Heart right ventricle (tissue), 16 donors: ENCODE data around the gene TRIM27. TPM values are rescaled to one million over a fixed set of nuclear protein-coding genes. Genes with fewer than 3 reads are reported as not detected.

ENCODE experiments used
- ATAC-seq, 8 donors: fragments of 200-7000 bp; cut with Tn5 transposase; one replicate each; pipeline ENCODE4 v1.9.1; 2020; ENCODE audit warnings: mild to moderate bottlenecking in 8 of 8, moderate library complexity in 8 of 8, moderate number of reproducible peaks in 1 of 8
- DNase-seq, 2 donors: peaks; one replicate each; pipeline ENCODE4 v3.0.0-alpha.2; 2020
- H3K27ac ChIP-seq, 10 donors: fragments of 200-600 bp; sonication (generic) in 2 of 10; one replicate each; pipeline versions ENCODE4 v1.5.0 to v1.8.0; 2020 to 2022; ENCODE audit warnings: mild to moderate bottlenecking in 3 of 10
- H3K27me3 ChIP-seq, 7 donors: fragments of 200-600 bp; one replicate each; pipeline ENCODE4 v1.8.0; 2021 to 2022; ENCODE audit warnings: mild to moderate bottlenecking in 2 of 7
- H3K36me3 ChIP-seq, 9 donors: fragments of 200-600 bp; sonication (generic) in 1 of 9; one replicate each; pipeline versions ENCODE4 v1.5.0 to v1.8.0; 2020 to 2022; ENCODE audit warnings: mild to moderate bottlenecking in 2 of 9
- H3K4me1 ChIP-seq, 9 donors: fragments of 200-600 bp; sonication (generic) in 1 of 9; one replicate each; pipeline versions ENCODE4 v1.5.0 to v1.8.0; 2020 to 2022; ENCODE audit warnings: mild to moderate bottlenecking in 4 of 9
- H3K4me3 ChIP-seq, 10 donors: fragments of 200-600 bp; sonication (generic) in 2 of 10; one replicate each; pipeline versions ENCODE4 v1.5.0 to v1.8.0; 2020 to 2022; ENCODE audit warnings: mild to moderate bottlenecking in 7 of 10, moderate library complexity in 2 of 10
- H3K9me3 ChIP-seq, 11 donors: fragments of 200-600 bp in 10 of 11; sonication (generic) in 2 of 11; one replicate each; pipeline versions ENCODE4 v1.5.0 to v1.8.0; 2013 to 2022; ENCODE audit warnings: mild to moderate bottlenecking in 2 of 11, control low read depth in 1 of 11, moderate library complexity in 1 of 11
- WGBS, 2 donors: extraction: QIAGEN DNeasy Blood & Tissue Kit; methylation state at CpG; one replicate each; pipeline ENCODE4 v1.1.7; 2013; ENCODE audit warnings: inconsistent platforms in 1 of 2; 5-methylcytosine and 5-hydroxymethylcytosine counted together
- intact Hi-C, 10 donors: fragments of 100-400 bp; cut with DNase I; formaldehyde crosslinking; loops; one replicate each; pipeline versions ENCODE4 v1.11.1 to v1.14.2; 2022
- polyA plus RNA-seq, 2 donors: library from polyadenylated mRNA; stranded (reverse); fragments of 200-250 nt; gene quantifications; one replicate each; pipeline ENCODE4 v1.2.3, GENCODE V29; 2013
- total RNA-seq, 10 donors: library from RNA; stranded (reverse); fragmentation: NEBNext Ultra II Directional in 3 of 10; extraction: Animal tissue kit (Norgen Biotek cat#: 25700) in 3 of 10; gene quantifications; one replicate each; pipeline versions ENCODE4 v1.2.1 to v1.2.4, GENCODE V29; 2021 to 2023
- TF ChIP-seq, protein P1 (sequence below), 9 donors: fragments of 200-600 bp; sonication (generic) in 2 of 9; IDR thresholded peaks; one replicate each; pipeline versions ENCODE4 v1.5.0 to v1.8.0; 2021 to 2022; ENCODE audit warnings: antibody characterized with exemption in 9 of 9, mild to moderate bottlenecking in 5 of 9, moderate library complexity in 1 of 9
- donor health status: Arrhythmogenic right ventricular cardiomyopathy.
- donor health status: ischemic (EF 13 %, LVEDD 7.1; RV severe dilation, severe dysfunction).
- donor health status: healthy with polysubstance abuse.
- donor health status: DM: no; HTN: yes; CAD: no.
- donor health status: DM: no; HTN: no; CAD: no.
- donor health status: ischemic (EF 25% LVEDD 6.9; RV normal size, moderate dysfunction).
- donor health status: ischemic (EF 25% LVEDD 5.7; RV mildly dilated, moderate dysfunction).
- donor health status: healthy.
- donor health status: DM: yes; HTN: yes; CAD: no.
- donor health status: Ischemic cardiomyopathy.
- donor health status: ischemic (EF 35%, LVEDD 5.7; RV mildly dilated, moderate dysfunction).
- donor health status: nonischemic (EF 11% LVEDD 7.7; RV severe dilation, severe dysfunction).
- donor health status: DM: yes; HTN: yes; CAD: no.
- donor health status: PGD.
- donor health status: ischemic (EF 29% LVEDD 5.4; RV normal size, mild dysfunction).
- donor health status: nonischemic (EF 23%, LVEDD 6.1; RV moderate dilation, normal function).

The TRIM27 gene
- total and polyA plus RNA-seq, 12 donors, result 14.7 to 26.2 (median 18.6) TPM

DNA sequence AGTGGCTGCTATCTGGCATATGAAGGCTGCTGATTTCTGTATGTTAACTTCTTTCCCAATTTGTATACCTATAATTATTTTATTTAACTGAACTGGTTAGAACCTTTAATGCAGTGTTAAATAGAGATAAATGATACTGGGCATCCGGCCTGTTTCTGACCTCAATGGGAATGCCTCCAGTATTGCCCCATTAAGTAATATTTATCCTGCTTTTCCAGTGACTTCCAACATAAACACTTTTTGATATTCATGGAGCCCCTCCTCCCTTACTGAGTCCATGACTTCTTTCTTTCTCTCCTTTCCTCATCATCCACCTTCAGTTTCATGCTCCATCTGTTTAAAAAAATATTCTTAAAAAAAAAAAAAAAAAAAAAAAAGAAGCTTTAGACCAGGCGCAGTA is 8.8 kb downstream of the TRIM27 start:
- TF ChIP-seq, protein P1, sequence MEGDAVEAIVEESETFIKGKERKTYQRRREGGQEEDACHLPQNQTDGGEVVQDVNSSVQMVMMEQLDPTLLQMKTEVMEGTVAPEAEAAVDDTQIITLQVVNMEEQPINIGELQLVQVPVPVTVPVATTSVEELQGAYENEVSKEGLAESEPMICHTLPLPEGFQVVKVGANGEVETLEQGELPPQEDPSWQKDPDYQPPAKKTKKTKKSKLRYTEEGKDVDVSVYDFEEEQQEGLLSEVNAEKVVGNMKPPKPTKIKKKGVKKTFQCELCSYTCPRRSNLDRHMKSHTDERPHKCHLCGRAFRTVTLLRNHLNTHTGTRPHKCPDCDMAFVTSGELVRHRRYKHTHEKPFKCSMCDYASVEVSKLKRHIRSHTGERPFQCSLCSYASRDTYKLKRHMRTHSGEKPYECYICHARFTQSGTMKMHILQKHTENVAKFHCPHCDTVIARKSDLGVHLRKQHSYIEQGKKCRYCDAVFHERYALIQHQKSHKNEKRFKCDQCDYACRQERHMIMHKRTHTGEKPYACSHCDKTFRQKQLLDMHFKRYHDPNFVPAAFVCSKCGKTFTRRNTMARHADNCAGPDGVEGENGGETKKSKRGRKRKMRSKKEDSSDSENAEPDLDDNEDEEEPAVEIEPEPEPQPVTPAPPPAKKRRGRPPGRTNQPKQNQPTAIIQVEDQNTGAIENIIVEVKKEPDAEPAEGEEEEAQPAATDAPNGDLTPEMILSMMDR (IDR thresholded peaks at IDR 0.05), result no peak
- no peak overlapping the region for H3K4me3 ChIP-seq
- H3K4me1 ChIP-seq, result peaks cover 0 to 34% (median 0%) of the 10 kb centered on the region in 9 donors
- no peaks in the 10 kb centered on the region for H3K9me3 ChIP-seq
- H3K27ac ChIP-seq, result no peak overlapping the region
- intact Hi-C loops, result no loop called here
- no peaks in the 10 kb centered on the region for H3K27me3 ChIP-seq
- ATAC-seq, result no peak
- DNase-seq, result no peak
- WGBS, 2 donors, result 88 to 93% methylated on average over 2 of the region's 2 CpGs
- peaks cover 5 to 100% (median 58%) of the 10 kb centered on the region in 9 donors for H3K36me3 ChIP-seq

DNA sequence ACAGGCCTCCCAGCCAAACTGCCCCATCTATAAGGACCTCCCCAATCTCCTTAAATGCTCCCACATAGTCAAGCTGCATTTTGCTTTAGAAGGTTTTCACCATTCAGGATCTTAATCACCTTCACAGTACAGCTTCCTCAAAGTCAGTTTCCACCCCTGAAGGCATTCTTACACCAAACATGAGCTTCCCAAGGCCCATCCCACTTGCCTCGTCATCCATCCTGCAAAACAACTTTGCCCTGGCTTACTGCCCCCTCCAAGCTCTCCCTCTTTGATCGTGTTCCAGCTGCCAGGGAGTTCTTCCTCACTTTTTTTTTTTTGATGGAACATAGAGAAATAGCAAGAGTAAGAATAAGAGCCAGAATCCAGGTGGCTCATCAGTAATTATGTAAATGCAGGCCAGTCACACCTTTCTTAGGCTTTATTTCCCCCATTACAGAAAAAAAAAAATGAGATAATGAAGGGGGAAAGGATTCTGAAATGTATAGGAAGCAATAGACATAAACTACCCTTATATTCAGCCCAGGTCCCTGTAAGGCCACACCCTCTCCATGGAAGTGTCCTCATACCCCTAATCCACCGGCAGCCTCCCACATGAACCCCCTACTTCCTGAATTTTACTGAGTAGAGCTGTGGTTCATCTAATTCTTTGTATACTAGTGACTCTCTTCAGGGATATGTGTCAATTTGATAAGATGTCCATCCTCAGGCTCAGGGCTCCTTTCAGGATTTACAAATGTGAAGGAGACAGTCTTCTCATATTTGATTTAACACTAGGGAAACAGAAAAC is 12.7 kb downstream of the TRIM27 start:
- Histone ChIP-seq H3K9me3 (no peaks in the 10 kb centered on the region), H3K4me3 (no peak overlapping the region), H3K4me1 (peaks cover 0 to 17% (median 0%) of the 10 kb centered on the region in 9 donors), H3K36me3 (peaks cover 0 to 100% (median 64%) of the 10 kb centered on the region in 9 donors), H3K27me3 (no peaks in the 10 kb centered on the region), H3K27ac (no peak overlapping the region)
- DNase-seq, result no peak
- TF ChIP-seq, protein P1 (IDR thresholded peaks at IDR 0.05), result no peak
- intact Hi-C loops, result no loop called here
- 74 to 80% methylated on average over 3 of the region's 3 CpGs for WGBS, 2 donors
- ATAC-seq, result no peak

DNA sequence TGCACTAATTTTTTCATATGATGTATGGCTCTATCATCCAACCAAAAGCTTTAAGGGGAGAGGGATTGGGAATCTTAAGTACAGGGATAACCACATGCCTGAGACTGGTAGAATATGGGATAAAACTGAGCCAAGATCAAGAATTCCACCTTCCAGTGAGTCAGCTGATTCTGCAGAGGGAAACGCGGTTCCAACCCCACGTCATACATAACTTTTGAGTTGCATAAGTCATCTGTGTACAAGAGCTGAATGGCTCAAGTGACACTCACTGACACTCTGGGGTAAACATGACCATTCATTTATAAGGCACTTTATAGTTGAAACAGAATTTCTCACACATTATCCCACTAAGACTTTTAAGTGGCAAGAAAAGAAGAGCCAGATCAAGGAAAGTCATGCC is 16.4 kb downstream of the TRIM27 start:
- no peak overlapping the region for H3K4me3 ChIP-seq
- no peaks in the 10 kb centered on the region for H3K27me3 ChIP-seq
- H3K36me3 ChIP-seq, result peaks cover 0 to 100% (median 78%) of the 10 kb centered on the region in 9 donors
- TF ChIP-seq, protein P1 (IDR thresholded peaks at IDR 0.05), result no peak
- H3K9me3 ChIP-seq, result no peaks in the 10 kb centered on the region
- intact Hi-C loops, result no loop called here
- DNase-seq (no peak), ATAC-seq (peak in 3 of 8 donors; percentile 20 to 62 (median 59))
- 85 to 92% methylated on average over 3 of the region's 3 CpGs for WGBS, 2 donors
- H3K4me1 ChIP-seq, result peaks cover 0 to 17% (median 0%) of the 10 kb centered on the region in 9 donors
- H3K27ac ChIP-seq, result no peak overlapping the region

DNA sequence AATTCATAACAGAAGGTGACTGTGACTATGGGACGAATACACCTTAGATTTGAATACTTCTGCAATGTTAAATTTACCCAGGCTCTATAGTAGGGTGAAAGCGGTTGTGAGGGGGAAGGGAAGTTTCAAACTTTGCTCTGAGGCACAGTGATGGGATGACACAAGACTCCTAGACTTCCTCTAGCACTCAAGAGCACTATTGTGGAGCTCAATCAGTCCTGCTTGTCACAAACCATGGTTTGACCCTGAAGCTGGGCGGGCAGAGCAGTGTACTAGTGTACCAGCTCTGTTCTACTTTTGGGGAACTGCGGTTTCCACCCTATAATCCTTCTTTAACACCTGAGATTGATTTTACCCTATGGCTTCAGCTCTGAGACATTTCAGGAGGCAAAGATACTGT is 17.1 kb downstream of the TRIM27 start:
- TF ChIP-seq, protein P1 (IDR thresholded peaks at IDR 0.05), result no peak
- peaks cover 0 to 17% (median 0%) of the 10 kb centered on the region in 9 donors for H3K4me1 ChIP-seq
- DNase-seq (no peak), ATAC-seq (no peak)
- intact Hi-C loops, result no loop called here
- peaks cover 0 to 100% (median 85%) of the 10 kb centered on the region in 9 donors for H3K36me3 ChIP-seq
- H3K9me3 ChIP-seq, result no peaks in the 10 kb centered on the region
- H3K27ac ChIP-seq, result no peak overlapping the region
- H3K27me3 ChIP-seq, result no peaks in the 10 kb centered on the region
- H3K4me3 ChIP-seq, result no peak overlapping the region
- 91 to 94% methylated on average over 4 of the region's 4 CpGs for WGBS, 2 donors
